ENCODE results near the gene ZNHIT2. TPM values are rescaled to one million over a fixed set of nuclear protein-coding genes. Genes with fewer than 3 reads are reported as not detected.

ZNHIT2 gene
- total and polyA plus RNA-seq, 2 of the 13 experiments (the other 11 are each of a cell fraction or from before 2014, with no cell fraction given): 1.1 to 6.5 TPM

GRCh38 chr11:65110354-65110861 is 7.1 kb downstream of the ZNHIT2 start (continued):
- TF ChIP-seq LCORL (IDR thresholded peaks at IDR 0.05) (no peak), LCORL (CRISPR knock-in tag; IDR thresholded peaks at IDR 0.05) (peak; percentile 46; the same call in 1 of the 2 replicates), RAD51 (IDR thresholded peaks at IDR 0.05; ENCODE audit: borderline replicate concordance) (no peak), ARNT (IDR thresholded peaks at IDR 0.05) (no peak), CREB1 (IDR thresholded peaks at IDR 0.05) (no peak), CREB1 (CRISPR knock-in tag; IDR thresholded peaks at IDR 0.05) (0 out of 2 replicates have a peak, but pooled peaks have one; percentile 37), HNF1B (CRISPR knock-in tag; IDR thresholded peaks at IDR 0.05) (peak; percentile 17; the same call in 1 of the 2 replicates), YEATS4 (CRISPR knock-in tag; IDR thresholded peaks at IDR 0.05; ENCODE audit: borderline replicate concordance) (no peak), THAP7 (CRISPR knock-in tag; IDR thresholded peaks at IDR 0.05) (no peak), NFIC (IDR thresholded peaks at IDR 0.05; ENCODE audit: low read length) (no peak), ZNF891 (CRISPR knock-in tag; IDR thresholded peaks at IDR 0.05) (no peak), RCOR2 (CRISPR knock-in tag; IDR thresholded peaks at IDR 0.05) (no peak), SMYD3 (CRISPR knock-in tag; IDR thresholded peaks at IDR 0.05) (no peak), XRCC5 (optimal IDR thresholded peaks at IDR 0.05; ENCODE audit: low read length) (peak; percentile 32), NR1H2 (CRISPR knock-in tag; IDR thresholded peaks at IDR 0.05; ENCODE audit: borderline replicate concordance, low read depth) (no peak), SKIL (CRISPR knock-in tag; IDR thresholded peaks at IDR 0.05; ENCODE audit: borderline replicate concordance) (no peak), PHF5A (CRISPR knock-in tag; IDR thresholded peaks at IDR 0.05; ENCODE audit: low read depth, unreplicated experiment) (no peak), RFXANK (CRISPR knock-in tag; IDR thresholded peaks at IDR 0.05) (no peak), IRF2 (CRISPR knock-in tag; IDR thresholded peaks at IDR 0.05) (0 out of 2 replicates have a peak, but pooled peaks have one; percentile 24), CBX2 (IDR thresholded peaks at IDR 0.05; ENCODE audit: low read depth, low read length) (no peak), CBX2 (CRISPR knock-in tag; IDR thresholded peaks at IDR 0.05; ENCODE audit: low read depth) (no peak), ZMAT3 (CRISPR knock-in tag; conservative IDR thresholded peaks at IDR 0.05) (no peak), HCFC1 (IDR thresholded peaks at IDR 0.05; ENCODE audit: low read depth, low read length) (no peak), CSRNP1 (CRISPR knock-in tag; IDR thresholded peaks at IDR 0.05) (no peak), RBFOX2 (IDR thresholded peaks at IDR 0.05; ENCODE audit: low read depth, low read length) (no peak), DR1 (CRISPR knock-in tag; IDR thresholded peaks at IDR 0.05) (peak; percentile 21; the same call in 1 of the 2 replicates), SP140L (CRISPR knock-in tag; IDR thresholded peaks at IDR 0.05; ENCODE audit: borderline replicate concordance) (no peak), ARID2 (CRISPR knock-in tag; IDR thresholded peaks at IDR 0.05; ENCODE audit: borderline replicate concordance) (no peak)
